Breast epithelium (tissue), 3 donors: ENCODE data around the gene CCDC127.

ENCODE experiments used
- CTCF ChIP-seq, 3 donors: fragments of 450-650 bp; IDR thresholded peaks; one replicate each; pipeline ENCODE4 v1.5.1; 2016 to 2017; ENCODE audit warnings: antibody characterized with exemption in 3 of 3, mild to moderate bottlenecking in 3 of 3, moderate library complexity in 3 of 3
- POLR2A ChIP-seq: fragments of 450-650 bp; IDR thresholded peaks from one replicate; pipeline ENCODE4 v1.6.1; 2016; ENCODE audit warnings: antibody characterized with exemption, mild to moderate bottlenecking, moderate library complexity
- POLR2AphosphoS5 ChIP-seq, 3 donors: sonication (generic); formaldehyde crosslinking; IDR thresholded peaks; one replicate each; pipeline ENCODE4 v1.6.1; 2017; ENCODE audit warnings: antibody characterized with exemption in 3 of 3

GRCh38 chr5:186091-187041 is 31.6 kb downstream of the CCDC127 start:
- TF ChIP-seq CTCF (IDR thresholded peaks at IDR 0.05), result no peak
- no peak for TF ChIP-seq POLR2A
- no peak for TF ChIP-seq POLR2AphosphoS5 (IDR thresholded peaks at IDR 0.05)
